Stimulated activated CD8-positive, alpha-beta memory T cell treated with anti-CD3 and anti-CD28 coated beads, Interleukin-4, amount 100 ng/mL, for 1 hour (primary cell): ENCODE data around the gene TNRC6C.
"Not testable (repeated sequence)": the region's sequence is repeated elsewhere in the genome, so short reads cannot be mapped to it uniquely, and the experiment has no call there.

Source experiments
- DNase-seq, 2 donors: peaks; one replicate each; pipeline ENCODE4 v3.0.0-alpha.2; 2020; ENCODE audit warnings: low read depth in 2 of 2, low spot score in 1 of 2

Gene TNRC6C

GRCh38 chr17:78041386-78042179 is 83.1 kb downstream of the TNRC6C start:
- DNase-seq: no peak

- no peak for DNase-seq
These were observed 84.0 kb downstream of the TNRC6C start for GRCh38 chr17:78042542-78042941.

DNA sequence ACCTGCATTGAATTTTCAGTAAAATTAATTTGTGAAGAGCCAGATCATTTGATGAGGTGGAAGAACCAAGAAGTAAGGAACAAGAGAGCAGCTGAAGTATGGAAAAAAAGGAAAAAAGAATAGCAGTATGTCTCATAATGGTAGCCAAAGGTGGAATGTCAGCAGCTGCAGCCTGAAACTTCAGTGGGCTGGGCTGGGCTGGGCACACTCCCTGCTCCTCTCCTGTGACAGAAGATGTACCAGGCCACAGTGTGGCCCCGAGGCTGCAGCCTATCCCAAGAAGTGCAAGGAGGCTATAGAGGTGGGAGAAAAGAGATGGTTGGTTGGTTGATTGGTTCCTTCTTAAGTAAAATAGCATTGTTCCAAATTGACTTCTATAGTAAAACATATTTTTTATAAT is 84.5 kb downstream of the TNRC6C start:
- no peak for DNase-seq

DNA sequence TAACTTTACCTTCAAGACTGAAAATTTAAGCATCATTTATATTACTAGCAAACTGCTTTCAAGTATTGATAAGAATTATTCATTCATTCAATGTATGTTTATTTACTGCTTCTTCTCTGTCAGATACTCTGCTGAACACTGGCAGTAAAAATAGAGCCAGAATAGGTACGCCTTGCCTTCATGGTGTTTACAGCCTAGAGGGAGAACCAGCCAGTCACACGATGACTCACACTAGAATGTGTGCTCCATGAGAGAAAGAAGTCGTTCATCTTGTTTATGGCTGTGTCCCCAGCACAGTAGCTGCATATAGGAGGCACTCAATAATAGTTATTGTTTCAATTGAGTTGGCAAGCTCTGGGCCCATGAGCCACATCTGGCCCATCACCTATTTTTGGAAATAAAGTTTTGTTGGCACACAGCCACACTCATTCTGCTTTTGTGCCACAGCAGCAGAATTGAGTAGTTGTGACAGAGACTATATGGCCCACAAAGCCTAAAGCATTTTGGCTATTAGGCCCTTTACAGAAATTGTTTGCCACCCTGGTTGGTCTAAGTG is 85.9 kb downstream of the TNRC6C start:
- DNase-seq: no peak

DNA sequence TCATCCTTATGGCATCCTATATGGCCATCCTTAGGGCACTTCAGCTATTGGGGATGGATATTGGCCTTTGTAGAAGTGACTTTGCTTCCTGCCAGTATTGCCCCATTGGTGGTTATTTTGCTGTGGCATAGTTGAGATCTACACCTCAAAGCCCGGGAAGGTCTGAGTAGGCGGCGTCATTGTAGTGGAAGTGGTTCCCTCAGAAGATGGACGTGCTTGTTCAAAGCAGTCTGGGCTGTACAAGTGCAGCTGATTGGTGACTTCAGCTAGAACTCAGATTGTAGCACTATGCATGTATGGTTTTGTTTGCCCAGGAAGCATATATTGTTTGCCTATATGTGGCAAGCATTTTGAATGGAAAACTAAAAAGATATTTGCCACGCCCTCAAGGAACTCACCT is 86.8 kb downstream of the TNRC6C start:
- DNase-seq: no peak

GRCh38 chr17:78046923-78047322 is 88.4 kb downstream of the TNRC6C start:
- DNase-seq: no peak

- DNase-seq: no peak
These were observed 90.1 kb downstream of the TNRC6C start for GRCh38 chr17:78048346-78049292.

DNA sequence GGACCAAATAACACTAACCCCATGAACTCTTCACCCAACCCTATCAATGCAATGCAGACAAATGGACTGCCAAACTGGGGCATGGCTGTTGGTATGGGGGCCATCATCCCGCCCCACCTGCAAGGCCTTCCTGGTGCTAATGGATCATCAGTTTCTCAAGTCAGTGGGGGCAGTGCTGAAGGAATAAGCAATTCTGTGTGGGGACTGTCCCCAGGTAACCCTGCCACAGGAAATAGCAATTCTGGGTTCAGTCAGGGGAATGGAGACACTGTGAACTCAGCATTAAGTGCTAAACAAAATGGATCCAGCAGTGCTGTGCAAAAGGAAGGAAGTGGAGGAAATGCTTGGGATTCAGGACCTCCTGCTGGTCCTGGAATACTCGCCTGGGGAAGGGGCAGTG is 91.1 kb downstream of the TNRC6C start:
- no peak for DNase-seq

- DNase-seq: no peak
These were observed 92.9 kb downstream of the TNRC6C start for GRCh38 chr17:78051186-78051972.

GRCh38 chr17:78053777-78054468 is 95.4 kb downstream of the TNRC6C start:
- no peak for DNase-seq

GRCh38 chr17:78057113-78057740 is 98.7 kb downstream of the TNRC6C start:
- DNase-seq: no peak

- no peak for DNase-seq
These were observed 99.5 kb downstream of the TNRC6C start for GRCh38 chr17:78058001-78058400.

DNA sequence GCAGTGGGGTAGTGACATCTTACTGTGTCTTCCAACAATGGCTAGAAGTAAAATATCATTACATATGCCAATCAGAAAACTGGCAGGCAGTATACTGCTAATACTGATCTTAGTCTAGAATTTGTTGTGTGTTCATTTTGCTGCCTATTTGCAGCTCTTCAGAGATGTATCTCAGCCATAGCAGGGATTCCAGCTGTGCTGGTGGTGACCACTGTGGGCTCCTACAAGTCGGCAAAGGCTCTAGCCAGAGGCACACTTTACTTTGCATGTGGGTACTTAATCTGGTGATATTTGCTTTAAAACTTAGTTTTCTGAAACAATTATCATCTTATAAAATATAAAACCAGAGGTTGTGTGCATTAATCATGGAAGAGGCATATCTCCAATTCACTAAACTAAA is 100.1 kb downstream of the TNRC6C start:
- DNase-seq: no peak

DNA sequence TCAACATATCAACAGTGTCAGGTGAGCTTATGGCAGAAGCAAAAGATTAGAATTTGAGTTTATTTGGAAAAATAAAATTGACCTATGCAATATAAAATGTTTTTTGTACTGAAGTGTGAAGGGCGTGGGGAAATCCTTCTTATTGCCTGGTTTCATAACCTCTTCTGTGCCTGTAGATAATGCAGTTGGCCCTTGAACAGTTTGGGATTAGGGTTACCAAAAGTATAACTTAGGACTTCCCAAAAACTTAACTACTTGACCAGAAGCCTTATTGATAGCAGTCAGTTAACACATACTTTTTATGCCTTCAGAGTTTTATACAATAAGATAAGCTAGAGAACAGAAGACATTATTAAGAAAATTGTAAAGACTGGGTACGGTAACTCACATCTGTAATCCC is 104.1 kb downstream of the TNRC6C start:
- DNase-seq: no peak

- no peak for DNase-seq
These were observed 105.0 kb downstream of the TNRC6C start for GRCh38 chr17:78063489-78063888.

GRCh38 chr17:78064708-78065107 is 106.2 kb downstream of the TNRC6C start:
- DNase-seq: no peak

GRCh38 chr17:78066976-78067375 is 108.5 kb downstream of the TNRC6C start:
- not testable (repeated sequence) for DNase-seq

- DNase-seq: no peak
These were observed 111.2 kb downstream of the TNRC6C start for GRCh38 chr17:78069695-78070094.

- DNase-seq: no peak
These were observed 114.5 kb downstream of the TNRC6C start for GRCh38 chr17:78072961-78073360.

DNA sequence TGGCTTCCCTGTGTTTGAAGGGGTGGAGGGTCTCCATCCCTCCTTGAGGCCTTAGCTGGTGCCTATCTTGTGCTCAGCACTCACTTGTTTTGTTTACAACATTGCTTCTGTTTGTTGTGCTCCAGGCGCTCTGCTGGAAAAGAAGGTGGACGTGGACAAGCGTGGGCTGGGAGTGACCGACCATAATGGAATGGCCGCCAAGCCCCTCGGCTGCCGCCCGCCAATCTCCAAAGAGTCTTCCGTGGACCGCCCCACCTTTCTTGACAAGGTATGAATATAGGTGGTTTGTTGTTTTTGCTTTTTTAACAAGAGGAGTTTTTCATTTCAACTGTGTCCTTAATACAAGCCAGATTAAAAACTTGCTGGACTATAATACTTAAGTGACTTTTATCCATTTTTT is 116.5 kb downstream of the TNRC6C start:
- no peak for DNase-seq
